GM21515 (cell line): ENCODE results near the gene CRK.

Source experiments
- ATAC-seq: cut with Tn5 transposase; IDR thresholded peaks from one replicate; pipeline ENCODE4 v1.9.1; 2021; ENCODE audit not compliant: unreplicated experiment

CRK gene

GRCh38 chr17:1455797-1456599, at the start of gene CRK:
TSS of gene CRK (minus strand) at chr17:1456232. CDS start at chr17:1456117, 115 bp downstream.
- peak; percentile 81 for ATAC-seq

GRCh38 chr17:1505586-1505985, 49.6 kb upstream of the CRK start:
- ATAC-seq, result no peak

GRCh38 chr17:1504866-1505265, 48.8 kb upstream of the CRK start:
- ATAC-seq, result no peak

- no peak for ATAC-seq
Measured at GRCh38 chr17:1503699-1504098, 47.7 kb upstream of the CRK start.

DNA sequence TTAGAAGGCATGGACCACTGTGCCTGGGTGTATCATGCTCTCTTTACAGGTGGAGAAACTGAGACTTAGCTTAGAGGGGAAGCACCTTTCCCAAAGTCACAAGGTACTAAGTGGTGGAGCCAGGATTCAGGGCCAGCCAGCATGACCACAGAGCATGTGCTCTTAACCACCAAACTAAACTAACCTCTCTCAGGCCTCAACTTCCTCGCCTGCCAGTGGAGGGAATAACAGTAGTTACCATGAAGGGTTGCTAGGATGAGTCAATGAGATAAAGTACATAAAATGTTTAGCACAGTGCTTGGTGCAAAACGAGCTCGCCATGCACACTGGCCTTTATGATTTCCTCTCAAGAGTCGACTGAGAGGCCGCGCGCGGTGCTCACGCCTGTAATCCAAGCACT, 42.8 kb upstream of the CRK start:
- ATAC-seq, result no peak

DNA sequence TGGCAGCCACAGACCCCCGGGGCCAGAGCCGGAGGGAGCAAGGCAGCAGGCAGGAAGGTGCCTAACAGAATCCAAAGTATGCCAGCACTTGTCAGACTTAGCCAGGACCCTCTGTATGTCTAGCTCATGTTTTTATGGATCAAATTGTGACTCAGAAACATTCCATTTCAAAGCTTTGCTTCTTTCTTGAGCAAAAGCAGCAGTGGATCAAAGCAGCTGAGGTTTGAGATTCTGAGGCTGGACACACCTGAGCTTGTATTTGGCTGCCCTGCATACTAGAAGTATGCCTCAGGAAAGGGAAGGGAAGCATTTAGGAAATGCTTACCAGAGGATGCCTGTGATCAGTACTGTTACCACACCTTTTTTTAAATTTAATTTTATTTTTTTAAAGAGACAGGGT, 42.2 kb upstream of the CRK start:
- no peak for ATAC-seq

DNA sequence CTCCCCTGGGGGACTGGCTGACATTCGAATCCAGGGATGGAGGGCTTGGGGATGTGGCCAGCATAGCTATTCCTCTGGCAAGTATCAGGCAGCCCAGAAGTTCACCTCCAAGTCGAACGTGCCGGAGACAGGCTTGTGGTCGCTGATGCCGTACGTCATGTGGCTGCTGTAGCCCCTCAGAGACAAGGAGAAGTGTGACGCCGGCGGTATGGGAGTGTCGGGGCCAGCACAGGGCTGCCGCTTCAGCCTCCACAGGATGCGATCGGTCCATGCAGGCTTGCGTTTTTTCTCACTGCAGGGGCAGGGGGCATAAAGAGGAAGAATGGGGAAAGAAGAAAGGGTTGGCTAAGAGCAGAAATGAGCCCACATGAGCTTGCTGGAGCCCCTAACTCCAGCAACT, 41.8 kb upstream of the CRK start:
- no peak for ATAC-seq

- no peak for ATAC-seq
Measured at GRCh38 chr17:1496869-1497268, 40.8 kb upstream of the CRK start.

- ATAC-seq, result no peak
Measured at GRCh38 chr17:1495265-1495989, 39.4 kb upstream of the CRK start.

GRCh38 chr17:1494736-1495253, 38.8 kb upstream of the CRK start:
- no peak for ATAC-seq

- ATAC-seq, result no peak
Measured at GRCh38 chr17:1494203-1494602, 38.2 kb upstream of the CRK start.

GRCh38 chr17:1493291-1493980, 37.4 kb upstream of the CRK start:
- ATAC-seq, result no peak

GRCh38 chr17:1492249-1493206, 36.5 kb upstream of the CRK start, which contains the start of gene MYO1C:
TSS of gene MYO1C (minus strand) at chr17:1492686. CDS start at chr17:1492487, 199 bp downstream.
- ATAC-seq, result no peak

DNA sequence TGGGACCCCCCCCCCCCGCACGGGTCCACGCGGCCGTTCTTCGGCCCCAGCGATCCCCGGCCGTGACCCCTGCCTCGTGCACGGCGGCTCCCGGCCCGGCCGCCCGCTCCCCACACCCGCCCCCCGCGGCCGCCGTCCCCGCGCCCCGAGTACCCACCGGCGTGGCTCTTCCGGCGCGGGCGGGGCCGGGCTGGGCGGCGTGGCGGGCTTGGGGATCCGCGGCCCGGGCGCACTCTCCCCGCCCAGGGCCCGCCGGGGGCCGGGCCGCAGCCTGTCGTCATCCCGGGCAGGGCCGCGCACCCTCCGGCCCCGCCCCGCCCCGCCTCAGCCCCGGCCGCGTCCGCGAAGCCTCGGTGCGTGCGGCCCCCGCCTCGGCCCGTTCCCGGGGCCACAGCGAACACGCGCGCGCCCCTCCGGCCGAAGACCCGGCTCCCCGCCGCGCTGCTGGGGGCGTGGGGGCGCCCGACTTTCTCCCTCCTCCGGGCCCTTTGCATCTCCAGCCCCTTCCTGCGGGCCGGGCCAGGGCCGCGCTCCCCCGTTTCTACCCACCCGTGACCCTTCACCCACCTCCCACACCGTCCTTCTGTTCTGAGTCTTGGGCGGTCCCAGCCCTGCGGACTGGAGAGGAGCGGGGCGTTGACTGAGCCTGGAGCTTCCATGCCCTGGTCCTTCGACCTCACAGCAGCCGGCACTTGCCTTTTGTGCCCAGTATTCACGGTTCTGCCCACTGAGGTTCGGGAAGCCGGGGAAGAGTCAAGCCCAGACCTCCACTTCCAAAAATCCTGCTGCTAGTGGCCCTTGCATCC, 35.6 kb upstream of the CRK start:
- no peak for ATAC-seq

DNA sequence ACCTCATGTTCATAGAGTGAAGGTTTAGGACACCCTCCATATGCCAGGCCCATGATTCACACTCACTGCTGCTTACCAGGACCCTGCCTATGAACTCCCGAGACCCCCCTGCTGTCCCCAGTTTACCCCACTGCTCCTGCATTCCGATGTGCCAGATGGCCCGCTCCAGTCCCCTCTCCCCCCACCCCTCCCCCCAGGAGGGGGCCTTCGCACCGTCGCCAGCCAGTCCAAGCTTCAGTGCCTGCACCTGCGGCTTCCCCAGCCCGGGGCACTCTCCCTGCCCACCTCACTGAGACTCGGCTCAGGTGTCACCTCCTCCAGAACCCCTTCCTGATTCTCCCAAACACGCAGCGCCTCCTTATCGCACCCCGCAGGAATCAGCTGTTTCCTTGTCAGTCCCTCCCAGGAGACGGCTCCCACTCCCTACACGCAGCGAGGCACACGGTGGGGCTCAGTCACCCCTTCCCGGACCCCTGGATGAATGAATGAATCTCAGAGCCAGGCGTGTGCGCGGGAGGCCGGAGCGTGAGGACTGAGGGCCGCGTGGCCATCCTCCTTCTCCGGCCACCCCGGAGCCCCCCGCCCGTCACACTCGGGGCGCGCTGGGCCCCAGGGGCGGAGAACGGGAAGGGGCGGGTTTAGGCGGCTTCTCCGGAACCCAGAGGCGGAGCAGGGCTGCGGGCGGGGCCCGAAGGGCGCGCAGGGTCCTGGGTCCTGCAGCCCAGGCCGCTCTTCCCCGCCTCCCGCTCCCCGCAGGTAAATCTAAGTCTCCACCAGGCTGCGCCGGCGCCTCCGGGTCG, 34.8 kb upstream of the CRK start:
- ATAC-seq, result peak; percentile 35

DNA sequence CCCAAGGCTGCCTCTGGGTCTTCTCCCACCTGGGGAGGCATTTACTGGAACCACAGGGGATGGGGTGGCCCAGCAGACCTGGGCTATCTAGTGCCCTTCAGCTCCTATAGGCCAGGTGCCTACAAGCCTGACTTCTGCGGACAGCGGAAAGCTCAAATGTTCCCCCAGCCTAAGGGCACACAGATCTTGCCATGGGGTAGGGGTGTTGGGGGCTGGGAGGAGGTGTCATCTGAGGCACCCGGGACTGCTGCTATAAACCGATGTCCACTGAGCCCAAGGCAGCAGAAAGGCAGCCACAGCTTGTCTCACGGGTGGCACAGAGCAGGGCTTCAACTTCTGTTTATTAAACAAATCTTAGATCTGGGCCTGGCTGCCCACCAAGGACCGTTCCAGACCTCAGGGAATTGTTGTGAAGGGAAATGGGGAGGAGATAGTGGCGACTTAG, 32.8 kb upstream of the CRK start:
- ATAC-seq, result no peak

DNA sequence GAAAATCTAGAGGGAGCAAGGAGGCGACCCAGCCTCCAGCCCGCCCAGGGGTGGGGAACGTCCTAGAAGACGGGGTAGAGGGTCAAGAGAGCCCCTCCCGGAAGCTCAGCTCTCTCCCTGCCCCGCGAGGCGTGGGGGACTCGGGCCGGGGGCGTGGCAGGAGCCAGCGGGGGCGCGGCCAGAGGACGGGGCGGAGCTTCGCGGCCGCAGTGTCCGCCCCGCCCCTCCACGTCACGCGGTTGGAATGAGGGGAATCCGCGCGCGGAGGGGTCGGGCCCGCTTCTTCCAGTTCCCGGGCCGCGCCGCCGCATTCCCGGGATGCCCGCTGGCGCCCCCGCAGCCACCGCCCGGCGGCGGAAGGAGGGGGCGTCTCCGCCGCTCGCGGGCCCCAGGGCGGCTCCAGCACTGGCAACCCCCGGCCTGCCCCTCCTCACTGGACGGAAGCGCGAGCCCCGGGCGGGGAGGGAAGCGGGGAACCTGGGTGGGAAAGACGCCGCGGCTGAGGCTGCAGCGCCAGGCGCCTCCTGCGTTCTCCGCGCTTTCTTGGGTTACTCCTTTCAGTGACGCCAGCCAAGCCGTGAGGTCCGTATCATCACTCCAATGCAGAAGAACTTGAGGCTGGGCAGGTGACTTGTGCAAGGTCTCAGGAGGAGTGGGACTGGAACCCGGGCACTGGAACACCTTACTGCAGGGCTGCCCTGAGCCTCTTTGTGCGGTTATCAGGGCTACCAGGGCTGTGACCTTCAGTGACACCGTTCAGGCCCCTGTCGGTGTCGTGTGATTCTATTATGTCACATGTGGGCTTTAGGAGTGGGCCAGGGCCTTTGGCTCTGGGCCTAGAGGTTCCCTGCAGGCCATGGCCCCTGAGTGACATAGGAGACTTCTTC, 32.1 kb upstream of the CRK start:
- no peak for ATAC-seq
